ENCODE results near the gene MYO3B.
"Not testable (repeated sequence)": the region's sequence is repeated elsewhere in the genome, so short reads cannot be mapped to it uniquely, and the experiment has no call there.

MYO3B gene

GRCh38 chr2:170610615-170611014 is 432.7 kb downstream of the MYO3B start:
- no peak for TF ChIP-seq CTCF (conservative IDR thresholded peaks at IDR 0.05; ENCODE audit: low read depth, low read length)
- no peak for DNase-seq (ENCODE audit: low read depth)
- no peak overlapping the region for H3K4me3 ChIP-seq (ENCODE audit: low read depth, low read length)

GRCh38 chr2:170618948-170619347 is 441.0 kb downstream of the MYO3B start:
- H3K4me3 ChIP-seq (ENCODE audit: low read depth, low read length); DNase-seq (ENCODE audit: low read depth): not testable (repeated sequence)

GRCh38 chr2:170635094-170635493 is 457.1 kb downstream of the MYO3B start:
- DNase-seq (ENCODE audit: low read depth); H3K4me3 ChIP-seq (ENCODE audit: low read depth, low read length): not testable (repeated sequence)

- TF ChIP-seq CTCF (conservative IDR thresholded peaks at IDR 0.05; ENCODE audit: low read depth, low read length): no peak
- DNase-seq (ENCODE audit: low read depth): no peak
- H3K4me3 ChIP-seq (ENCODE audit: low read depth, low read length): no peak overlapping the region
These were observed 461.7 kb downstream of the MYO3B start for GRCh38 chr2:170639635-170640034.

GRCh38 chr2:170641961-170642360 is 464.0 kb downstream of the MYO3B start:
- TF ChIP-seq CTCF (conservative IDR thresholded peaks at IDR 0.05; ENCODE audit: low read depth, low read length): no peak
- no peak overlapping the region for H3K4me3 ChIP-seq (ENCODE audit: low read depth, low read length)

GRCh38 chr2:170643346-170643745 is 465.4 kb downstream of the MYO3B start:
- H3K4me3 ChIP-seq (ENCODE audit: low read depth, low read length): no peak overlapping the region
- no peak for DNase-seq (ENCODE audit: low read depth)
- TF ChIP-seq CTCF (conservative IDR thresholded peaks at IDR 0.05; ENCODE audit: low read depth, low read length): no peak

More at GRCh38 chr2:170641961-170642360, 464.0 kb downstream of the MYO3B start:
- DNase-seq (ENCODE audit: low read depth): no peak

- no peak for TF ChIP-seq CTCF (conservative IDR thresholded peaks at IDR 0.05; ENCODE audit: low read depth, low read length)
These were observed 469.9 kb downstream of the MYO3B start for GRCh38 chr2:170647741-170648436.

GRCh38 chr2:170651624-170652325 is 473.8 kb downstream of the MYO3B start:
- H3K4me3 ChIP-seq (ENCODE audit: low read depth, low read length): no peak overlapping the region
- no peak for DNase-seq (ENCODE audit: low read depth)
- no peak for TF ChIP-seq CTCF (conservative IDR thresholded peaks at IDR 0.05; ENCODE audit: low read depth, low read length)

More at GRCh38 chr2:170647741-170648436, 469.9 kb downstream of the MYO3B start:
- no peak for DNase-seq (ENCODE audit: low read depth)
- H3K4me3 ChIP-seq (ENCODE audit: low read depth, low read length): no peak overlapping the region
